Body of pancreas (tissue), 4 donors: ENCODE results near the gene TMEM8B. TPM values are rescaled to one million over a fixed set of nuclear protein-coding genes. Genes with fewer than 3 reads are reported as not detected.
"Not testable (repeated sequence)": the region's sequence is repeated elsewhere in the genome, so short reads cannot be mapped to it uniquely, and the experiment has no call there.

Experiments
- ATAC-seq: fragments of 150-250 bp; one replicate; pipeline ENCODE4 v1.9.1; 2016
- DNase-seq, 4 donors: peaks; one replicate each; pipeline ENCODE4 v3.0.0-alpha.2; 2019
- H3K27ac ChIP-seq, 4 donors: fragments of 200-600 bp; sonication (generic); 1 replicate in 3 of 4; 2 replicates in 1 of 4; pipeline versions ENCODE4 v1.5.1 to v1.6.1; 2016 to 2019; ENCODE audit warnings: mild to moderate bottlenecking in 1 of 4, mixed read lengths in 1 of 4, moderate library complexity in 1 of 4
- H3K27me3 ChIP-seq, 2 donors: fragments of 200-600 bp; sonication (generic); one replicate each; pipeline ENCODE4 v1.6.0; 2016; ENCODE audit warnings: mild to moderate bottlenecking in 1 of 2
- H3K36me3 ChIP-seq, 2 donors: fragments of 200-600 bp; sonication (generic); replicated peaks in 1 of 2; 2 replicates each; pipeline ENCODE4 v1.5.1; 2016; ENCODE audit warnings: low read depth in 2 of 2; ENCODE audit not compliant: insufficient read depth in 1 of 2
- H3K4me1 ChIP-seq: fragments of 200-600 bp; sonication (generic); one replicate; pipeline ENCODE4 v1.6.0; 2016
- H3K4me3 ChIP-seq, 2 donors: fragments of 200-600 bp; sonication (generic); 1 replicate in 1 of 2; 2 replicates in 1 of 2; pipeline ENCODE4 v1.5.1; 2016 to 2019
- H3K9me3 ChIP-seq, 3 donors: fragments of 200-600 bp; sonication (generic); 1 replicate in 2 of 3; 2 replicates in 1 of 3; pipeline ENCODE4 v1.5.1; 2016
- POLR2A ChIP-seq, 3 donors: fragments of 450-650 bp; IDR thresholded peaks; one replicate each; pipeline ENCODE4 v1.6.1; 2016; ENCODE audit warnings: antibody characterized with exemption in 3 of 3, mild to moderate bottlenecking in 2 of 3
- WGBS, 2 donors: methylation state at CpG; one replicate each; pipeline ENCODE4 v1.1.5; 2017; 5-methylcytosine and 5-hydroxymethylcytosine counted together
- intact Hi-C: fragments of 100-400 bp; cut with DNase I; formaldehyde crosslinking; loops from one replicate; pipeline ENCODE4 v1.15.1; 2023
- total RNA-seq, 2 donors: library from RNA; depleted of rRNA; stranded (reverse); fragments of >200 nt; gene quantifications; one replicate each; pipeline ENCODE4 v1.1.0, GENCODE V29; 2016
- TF ChIP-seq, protein P1 (sequence below), 7 experiments: fragments of 450-650 bp in 4 of 7; fragments of 200-600 bp in 3 of 7; sonication (generic) in 3 of 7; IDR thresholded peaks; one replicate each; pipeline ENCODE4 v1.5.1; 2016 to 2019; ENCODE audit warnings: antibody characterized with exemption in 7 of 7

TMEM8B gene
- total RNA-seq, 2 donors from 2014 or later = 7.3 to 7.9 TPM

- TF ChIP-seq, protein P1, sequence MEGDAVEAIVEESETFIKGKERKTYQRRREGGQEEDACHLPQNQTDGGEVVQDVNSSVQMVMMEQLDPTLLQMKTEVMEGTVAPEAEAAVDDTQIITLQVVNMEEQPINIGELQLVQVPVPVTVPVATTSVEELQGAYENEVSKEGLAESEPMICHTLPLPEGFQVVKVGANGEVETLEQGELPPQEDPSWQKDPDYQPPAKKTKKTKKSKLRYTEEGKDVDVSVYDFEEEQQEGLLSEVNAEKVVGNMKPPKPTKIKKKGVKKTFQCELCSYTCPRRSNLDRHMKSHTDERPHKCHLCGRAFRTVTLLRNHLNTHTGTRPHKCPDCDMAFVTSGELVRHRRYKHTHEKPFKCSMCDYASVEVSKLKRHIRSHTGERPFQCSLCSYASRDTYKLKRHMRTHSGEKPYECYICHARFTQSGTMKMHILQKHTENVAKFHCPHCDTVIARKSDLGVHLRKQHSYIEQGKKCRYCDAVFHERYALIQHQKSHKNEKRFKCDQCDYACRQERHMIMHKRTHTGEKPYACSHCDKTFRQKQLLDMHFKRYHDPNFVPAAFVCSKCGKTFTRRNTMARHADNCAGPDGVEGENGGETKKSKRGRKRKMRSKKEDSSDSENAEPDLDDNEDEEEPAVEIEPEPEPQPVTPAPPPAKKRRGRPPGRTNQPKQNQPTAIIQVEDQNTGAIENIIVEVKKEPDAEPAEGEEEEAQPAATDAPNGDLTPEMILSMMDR (IDR thresholded peaks at IDR 0.05) = no peak
- TF ChIP-seq POLR2A (IDR thresholded peaks at IDR 0.05) = no peak
- no peak overlapping the region for H3K4me3 ChIP-seq
- WGBS, 2 donors = 56 to 70% methylated on average over 1 of the region's 1 CpG
- ATAC-seq = no peak
- no peaks in the 10 kb centered on the region for H3K9me3 ChIP-seq
- intact Hi-C loops = no loop called here
- H3K27ac ChIP-seq = no peak overlapping the region
- H3K4me1 ChIP-seq = no peaks in the 10 kb centered on the region
- H3K36me3 ChIP-seq = no peaks in the 10 kb centered on the region
- H3K27me3 ChIP-seq = no peaks in the 10 kb centered on the region
- no peak for DNase-seq
These were observed 63.0 kb downstream of the TMEM8B start for GRCh38 chr9:35892051-35892450.

DNA sequence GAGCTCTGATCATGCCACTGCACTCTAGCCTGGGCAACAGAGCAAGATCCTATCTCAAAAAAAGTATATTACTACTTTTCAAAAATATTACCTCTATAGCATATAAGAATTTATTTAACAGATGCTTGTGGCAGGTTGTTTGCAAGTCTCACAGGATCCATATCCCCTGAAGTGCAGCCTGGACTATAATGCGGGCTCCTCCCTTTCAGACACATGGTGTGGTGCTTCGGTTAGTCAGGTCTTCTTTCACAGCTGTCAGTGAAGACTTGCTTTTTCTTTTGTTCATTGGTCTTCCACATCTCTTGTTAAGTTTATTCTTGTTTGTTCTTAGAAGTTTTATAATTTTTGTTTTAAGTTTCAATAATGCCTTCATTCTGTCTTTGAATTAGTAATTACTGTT is 67.5 kb downstream of the TMEM8B start:
- no peaks in the 10 kb centered on the region for H3K27me3 ChIP-seq
- WGBS, 2 donors = 87 to 91% methylated on average over 2 of the region's 2 CpGs

GRCh38 chr9:35897376-35898099 is 68.5 kb downstream of the TMEM8B start:
- H3K9me3 ChIP-seq, intact Hi-C loops, H3K4me3 ChIP-seq, H3K27me3 ChIP-seq, DNase-seq, ATAC-seq, H3K4me1 ChIP-seq, H3K27ac ChIP-seq, H3K36me3 ChIP-seq: not testable (repeated sequence)
- WGBS, 2 donors = 74 to 87% methylated on average over 7 of the region's 7 CpGs

More for the DNA sequence above, 67.5 kb downstream of the TMEM8B start:
- ATAC-seq (no peak), DNase-seq (no peak)
- Histone ChIP-seq H3K27ac (no peak overlapping the region), H3K4me1 (no peaks in the 10 kb centered on the region), H3K36me3 (no peaks in the 10 kb centered on the region), H3K4me3 (no peak overlapping the region), H3K9me3 (no peaks in the 10 kb centered on the region)
- intact Hi-C loops = no loop called here
- TF ChIP-seq, protein P1 (IDR thresholded peaks at IDR 0.05) = no peak
- TF ChIP-seq POLR2A (IDR thresholded peaks at IDR 0.05) = no peak

- Histone ChIP-seq H3K36me3 (no peaks in the 10 kb centered on the region), H3K27me3 (no peaks in the 10 kb centered on the region), H3K4me3 (no peak overlapping the region), H3K4me1 (peaks cover 5% of the 10 kb centered on the region), H3K27ac (no peak overlapping the region), H3K9me3 (no peaks in the 10 kb centered on the region)
- no peak for ATAC-seq
- intact Hi-C loops = no loop called here
- TF ChIP-seq POLR2A (IDR thresholded peaks at IDR 0.05) = no peak
- TF ChIP-seq, protein P1 (IDR thresholded peaks at IDR 0.05) = no peak
- no peak for DNase-seq
These were observed 69.3 kb downstream of the TMEM8B start for GRCh38 chr9:35898337-35898736.

DNA sequence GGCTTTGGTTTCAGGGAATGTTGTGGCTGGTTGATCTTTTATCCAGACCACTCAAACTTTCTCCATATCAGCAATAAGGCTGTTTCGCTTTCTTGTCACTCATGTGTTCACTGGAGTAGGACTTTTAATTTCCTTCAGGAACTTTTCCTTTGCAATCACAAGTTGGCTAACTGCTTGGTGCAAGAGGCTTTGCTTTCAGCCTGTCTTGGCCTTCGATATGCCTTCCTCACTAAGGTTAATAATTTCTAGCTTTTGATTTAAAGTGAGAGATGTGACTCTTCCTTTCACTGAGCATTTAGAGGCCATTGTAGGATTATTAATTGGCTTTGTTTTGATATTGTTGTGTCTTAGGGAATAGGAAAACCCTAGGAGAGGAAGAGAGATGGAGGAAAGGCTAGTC is 70.0 kb downstream of the TMEM8B start:
- no peak for TF ChIP-seq POLR2A (IDR thresholded peaks at IDR 0.05)
- TF ChIP-seq, protein P1 (IDR thresholded peaks at IDR 0.05) = no peak
- no peaks in the 10 kb centered on the region for H3K36me3 ChIP-seq
- ATAC-seq (no peak), DNase-seq (no peak)
- no peaks in the 10 kb centered on the region for H3K27me3 ChIP-seq
- H3K9me3 ChIP-seq = no peaks in the 10 kb centered on the region
- peaks cover 5% of the 10 kb centered on the region for H3K4me1 ChIP-seq
- 49 to 53% methylated on average over 2 of the region's 2 CpGs for WGBS, 2 donors
- H3K4me3 ChIP-seq = no peak overlapping the region
- intact Hi-C loops = no loop called here
- H3K27ac ChIP-seq = no peak overlapping the region
